ENCODE data around the gene PKP2. TPM values are rescaled to one million over a fixed set of nuclear protein-coding genes. Genes with fewer than 3 reads are reported as not detected.

The PKP2 gene
- total and polyA plus RNA-seq, 2 donors = 1.4 to 9.7 TPM

- WGBS = 69% methylated on average over 1 of the region's 1 CpG
- H3K36me3 ChIP-seq (ENCODE audit: insufficient read depth) = no peaks in the 10 kb centered on the region
- no peaks in the 10 kb centered on the region for H3K4me1 ChIP-seq (ENCODE audit: insufficient read depth)
- DNase-seq (ENCODE audit: extremely low spot score) = no peak
- no peak overlapping the region for H3K4me3 ChIP-seq (ENCODE audit: low read depth, low read length)
- H3K27ac ChIP-seq (ENCODE audit: low read depth) = no peak overlapping the region
These were observed 134.9 kb downstream of the PKP2 start for GRCh38 chr12:32761716-32762115.

GRCh38 chr12:32757157-32757556, 139.4 kb downstream of the PKP2 start:
- Histone ChIP-seq H3K4me3 (ENCODE audit: low read depth, low read length) (no peak overlapping the region), H3K36me3 (ENCODE audit: insufficient read depth) (no peaks in the 10 kb centered on the region), H3K27ac (ENCODE audit: low read depth) (no peak overlapping the region), H3K4me1 (ENCODE audit: insufficient read depth) (no peaks in the 10 kb centered on the region)
- no peak for DNase-seq (ENCODE audit: extremely low spot score)
- WGBS = 88% methylated on average over 3 of the region's 3 CpGs

DNA sequence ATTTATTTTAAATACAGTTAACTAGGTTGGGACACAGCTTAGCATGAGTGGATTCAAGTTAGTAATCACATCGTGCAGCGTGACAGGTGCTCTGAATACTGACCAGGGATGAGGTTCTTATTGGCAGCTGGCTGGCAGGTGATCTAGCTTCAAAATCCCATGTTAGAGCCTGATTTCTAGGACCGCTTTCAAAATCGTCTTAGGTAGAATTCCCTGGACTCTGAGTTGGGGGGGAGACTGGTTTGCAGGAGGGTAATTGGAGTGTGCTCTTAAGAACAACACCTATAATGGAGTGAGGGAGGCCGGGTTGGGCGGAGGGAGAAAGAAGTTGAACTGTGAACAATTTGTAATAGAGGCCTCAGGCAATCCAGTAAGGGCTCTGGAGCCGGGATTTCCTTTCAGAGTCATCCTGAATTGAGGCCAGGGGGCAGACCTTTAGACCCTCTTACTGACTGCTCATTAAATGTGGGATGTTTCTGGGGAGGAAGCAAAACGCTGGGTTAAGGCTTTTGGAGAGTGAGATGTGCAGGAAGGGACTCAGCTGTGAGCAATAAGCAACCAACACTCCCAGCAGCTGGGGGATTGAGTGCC, 140.0 kb downstream of the PKP2 start:
- Histone ChIP-seq H3K36me3 (ENCODE audit: insufficient read depth) (no peaks in the 10 kb centered on the region), H3K27ac (ENCODE audit: low read depth) (no peak overlapping the region), H3K4me3 (ENCODE audit: low read depth, low read length) (no peak overlapping the region), H3K4me1 (ENCODE audit: insufficient read depth) (no peaks in the 10 kb centered on the region)
- DNase-seq (ENCODE audit: extremely low spot score) = no peak
- WGBS = 27% methylated on average over 8 of the region's 8 CpGs

- Histone ChIP-seq H3K4me1 (ENCODE audit: insufficient read depth) (no peaks in the 10 kb centered on the region), H3K27ac (ENCODE audit: low read depth) (peak within 1 kb of the TSS; percentile 60), H3K4me3 (ENCODE audit: low read depth, low read length) (peak within 1 kb of the TSS; percentile 57), H3K36me3 (ENCODE audit: insufficient read depth) (no peaks in the 10 kb centered on the region)
- under 1% methylated on average over 39 of the region's 39 CpGs for WGBS
- DNase-seq (ENCODE audit: extremely low spot score) = peak; percentile 95
These were observed 140.7 kb downstream of the PKP2 start, which contains the start of gene YARS2 for GRCh38 chr12:32755654-32756475. TSS of gene YARS2 (minus strand) at chr12:32755897. CDS start at chr12:32755874, 23 bp downstream.

DNA sequence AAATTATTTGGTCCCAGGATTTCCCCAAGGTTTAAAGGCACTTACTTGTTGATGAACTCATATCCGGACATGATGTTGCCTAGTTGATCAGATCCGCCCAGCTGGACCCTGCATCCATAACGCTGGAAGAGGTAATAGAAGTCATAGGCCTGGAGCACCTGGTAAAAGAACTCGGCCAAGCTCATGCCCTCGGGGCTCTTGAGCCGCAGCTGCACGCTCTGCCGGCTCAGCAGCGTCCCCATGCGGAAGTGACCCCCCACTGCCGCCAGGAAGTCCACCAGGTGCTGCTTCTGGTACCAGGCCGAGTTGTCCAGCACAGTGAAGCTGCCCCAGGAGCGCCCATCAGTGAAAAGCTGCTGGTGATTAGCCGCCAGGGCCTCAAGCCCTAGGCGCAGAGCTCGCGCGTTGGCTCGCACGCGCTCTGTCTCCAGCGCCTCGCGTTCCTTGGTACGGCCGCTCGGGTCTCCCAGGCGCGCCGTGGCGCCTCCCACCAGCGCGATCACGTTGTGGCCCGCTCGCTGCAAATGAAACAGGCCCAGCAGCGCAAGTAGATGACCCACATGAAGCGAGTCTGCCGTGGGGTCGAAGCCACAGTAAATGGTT, 141.4 kb downstream of the PKP2 start:
- Histone ChIP-seq H3K36me3 (ENCODE audit: insufficient read depth) (no peaks in the 10 kb centered on the region), H3K4me1 (ENCODE audit: insufficient read depth) (no peaks in the 10 kb centered on the region), H3K4me3 (ENCODE audit: low read depth, low read length) (peak overlapping the region; percentile 57), H3K27ac (ENCODE audit: low read depth) (peak overlapping the region; percentile 51)
- under 1% methylated on average over 40 of the region's 40 CpGs for WGBS
- no peak for DNase-seq (ENCODE audit: extremely low spot score)

DNA sequence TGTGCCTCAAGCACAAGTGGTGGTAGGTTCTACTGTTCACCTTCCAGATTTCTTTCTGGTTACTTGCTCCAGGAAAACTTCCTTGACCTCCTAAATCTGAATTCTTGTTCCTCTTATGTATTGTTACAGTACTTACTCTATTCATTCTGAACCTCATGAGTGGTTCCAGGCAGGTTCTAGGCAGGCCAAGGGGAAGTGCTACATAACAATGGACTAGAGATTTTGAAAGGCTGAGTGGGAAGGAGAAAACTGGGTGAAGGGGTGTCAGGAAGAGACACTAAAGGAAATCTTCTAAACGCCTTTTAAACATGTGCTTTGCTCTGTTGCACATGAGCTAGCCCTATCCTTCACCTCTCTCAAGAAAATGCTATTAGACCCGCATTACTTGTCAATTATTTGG, 142.5 kb downstream of the PKP2 start:
- Histone ChIP-seq H3K4me3 (ENCODE audit: low read depth, low read length) (peak overlapping the region; percentile 57), H3K27ac (ENCODE audit: low read depth) (no peak overlapping the region)

GRCh38 chr12:32753605-32754004, 143.0 kb downstream of the PKP2 start:
- Histone ChIP-seq H3K27ac (ENCODE audit: low read depth) (no peak overlapping the region), H3K4me1 (ENCODE audit: insufficient read depth) (no peaks in the 10 kb centered on the region), H3K4me3 (ENCODE audit: low read depth, low read length) (no peak overlapping the region), H3K36me3 (ENCODE audit: insufficient read depth) (peaks cover 2% of the 10 kb centered on the region)
- WGBS = 49% methylated on average over 4 of the region's 4 CpGs
- no peak for DNase-seq (ENCODE audit: extremely low spot score)

More for the DNA sequence above, 142.5 kb downstream of the PKP2 start:
- Histone ChIP-seq H3K4me1 (ENCODE audit: insufficient read depth) (no peaks in the 10 kb centered on the region), H3K36me3 (ENCODE audit: insufficient read depth) (peaks cover under 1% of the 10 kb centered on the region)
- no peak for DNase-seq (ENCODE audit: extremely low spot score)
- WGBS = 45% methylated on average over 2 of the region's 2 CpGs

GRCh38 chr12:32743264-32743663, 153.3 kb downstream of the PKP2 start:
- Histone ChIP-seq H3K4me3 (ENCODE audit: low read depth, low read length) (no peak overlapping the region), H3K4me1 (ENCODE audit: insufficient read depth) (no peaks in the 10 kb centered on the region), H3K36me3 (ENCODE audit: insufficient read depth) (peaks cover 3% of the 10 kb centered on the region), H3K27ac (ENCODE audit: low read depth) (no peak overlapping the region)
- 90% methylated on average over 2 of the region's 2 CpGs for WGBS
- DNase-seq (ENCODE audit: extremely low spot score) = no peak

- Histone ChIP-seq H3K27ac (ENCODE audit: low read depth) (no peak overlapping the region), H3K4me3 (ENCODE audit: low read depth, low read length) (no peak overlapping the region), H3K4me1 (ENCODE audit: insufficient read depth) (no peaks in the 10 kb centered on the region), H3K36me3 (ENCODE audit: insufficient read depth) (peaks cover 3% of the 10 kb centered on the region)
- WGBS = 95% methylated on average over 10 of the region's 10 CpGs
- DNase-seq (ENCODE audit: extremely low spot score) = no peak
These were observed 154.4 kb downstream of the PKP2 start for GRCh38 chr12:32742133-32742532.

Other genes starting within 250 kb of the PKP2 start
- 139 TPM for gene DNM1L, start 217.5 kb downstream of the PKP2 start, total RNA-seq
- gene DNM1L, start 217.5 kb downstream of the PKP2 start, polyA plus RNA-seq = 39.0 TPM
- gene YARS2, start 140.9 kb downstream of the PKP2 start, total RNA-seq = 43.1 TPM
- gene YARS2, start 140.9 kb downstream of the PKP2 start, polyA plus RNA-seq = 9.6 TPM

Measured in urinary bladder (tissue), 4 donors.